Measurements from ENCODE around the gene ACSL5. TPM values are rescaled to one million over a fixed set of nuclear protein-coding genes. Genes with fewer than 3 reads are reported as not detected.
"Not testable (repeated sequence)": the region's sequence is repeated elsewhere in the genome, so short reads cannot be mapped to it uniquely, and the experiment has no call there.

ACSL5 gene
- total and polyA plus RNA-seq, 2 experiments from 2014 or later, result not detected

DNA sequence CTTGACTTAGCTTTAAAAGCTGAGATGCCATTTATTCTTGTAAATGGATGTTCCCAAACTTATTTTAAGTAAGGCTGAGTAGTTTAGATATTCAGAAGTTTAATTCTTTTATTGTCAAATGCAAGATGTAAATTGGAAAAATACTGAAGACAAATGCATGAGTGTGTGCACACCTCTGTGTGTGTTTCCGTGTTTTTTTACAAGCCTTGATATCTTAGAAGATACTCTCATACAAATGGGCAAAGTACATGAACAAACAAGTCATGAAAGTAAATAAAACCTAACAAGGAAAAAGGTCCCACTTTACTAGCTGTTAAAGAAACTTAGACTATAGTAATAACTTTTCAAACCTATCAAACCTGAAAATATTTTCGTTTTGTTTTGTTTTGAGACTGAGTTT is 29.0 kb downstream of the ACSL5 start:
- Mint-ChIP-seq H3K4me3 (no peak overlapping the region), H3K27me3 (ENCODE audit: insufficient read depth, low read depth, poor library complexity) (peaks cover 2% of the 10 kb centered on the region), H3K27ac (no peak overlapping the region), H3K36me3 (ENCODE audit: low read depth) (no peaks in the 10 kb centered on the region), H3K4me1 (no peaks in the 10 kb centered on the region), H3K9me3 (no peaks in the 10 kb centered on the region)
- Histone ChIP-seq H3K9me2 (ENCODE audit: insufficient read depth) (0 out of 2 replicates have a peak, but pooled peaks cover 5% of the 10 kb centered on the region), H3K4me1 (ENCODE audit: insufficient read depth) (no peaks in the 10 kb centered on the region), H3K36me3 (ENCODE audit: insufficient read depth) (no peaks in the 10 kb centered on the region), H2AFZ (no peak overlapping the region), H3K4me3 (no peak overlapping the region), H3K27me3 (ENCODE audit: insufficient read depth) (no peaks in the 10 kb centered on the region), H3K79me2 (replicated peaks; ENCODE audit: insufficient read depth) (no peaks in the 10 kb centered on the region), H3K27ac (ENCODE audit: low read depth) (no peak overlapping the region), H4K20me1 (replicated peaks; ENCODE audit: insufficient read depth) (no peaks in the 10 kb centered on the region), H3K4me2 (no peak overlapping the region), H3F3A (replicated peaks; ENCODE audit: low read depth) (no peaks in the 10 kb centered on the region)
- ATAC-seq (no peak), DNase-seq (ENCODE audit: low spot score) (no peak)
- no peak for TF ChIP-seq EZH2 (IDR thresholded peaks at IDR 0.05; ENCODE audit: low read depth, unreplicated experiment)
- TF ChIP-seq EZH2phosphoT487 (IDR thresholded peaks at IDR 0.05; ENCODE audit: unreplicated experiment), result no peak
- no peak for TF ChIP-seq CREB1 (CRISPR knock-in tag; IDR thresholded peaks at IDR 0.05; ENCODE audit: low read depth)

DNA sequence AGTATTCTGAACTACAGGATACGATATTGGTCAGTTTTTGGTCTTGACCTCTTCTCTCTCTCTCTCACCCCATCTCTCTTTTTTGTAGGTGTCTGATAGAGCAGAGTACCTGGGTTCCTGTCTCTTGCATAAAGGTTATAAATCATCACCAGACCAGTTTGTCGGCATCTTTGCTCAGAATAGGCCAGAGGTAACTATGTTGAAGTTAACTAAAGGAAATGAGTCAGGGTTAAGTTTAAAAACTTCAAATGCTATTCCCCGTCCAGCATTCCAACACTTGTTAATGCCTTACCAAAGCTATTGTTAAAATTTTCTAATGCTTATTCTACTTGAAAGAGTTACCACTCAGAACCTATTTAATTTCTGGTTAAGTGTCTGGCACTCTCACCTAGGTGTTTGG is 30.7 kb downstream of the ACSL5 start:
- H3K27ac Mint-ChIP-seq, result no peak overlapping the region
- H3K4me3 ChIP-seq, result no peak overlapping the region
- no peaks in the 10 kb centered on the region for H3K4me1 Mint-ChIP-seq
- no peaks in the 10 kb centered on the region for H3K27me3 ChIP-seq (ENCODE audit: insufficient read depth)
- no peaks in the 10 kb centered on the region for H3K79me2 ChIP-seq (replicated peaks; ENCODE audit: insufficient read depth)
- H3K4me3 Mint-ChIP-seq, result no peak overlapping the region
- no peak overlapping the region for H3K4me2 ChIP-seq
- TF ChIP-seq JUNB (IDR thresholded peaks at IDR 0.05; ENCODE audit: unreplicated experiment) (no peak), STAT1 (IDR thresholded peaks at IDR 0.05; ENCODE audit: unreplicated experiment) (no peak), POLR2AphosphoS5 (IDR thresholded peaks at IDR 0.05; ENCODE audit: low read depth) (no peak), ETS1 (IDR thresholded peaks at IDR 0.05) (no peak), ZNF114 (CRISPR knock-in tag; IDR thresholded peaks at IDR 0.05) (no peak)
- TF ChIP-seq, protein P1, sequence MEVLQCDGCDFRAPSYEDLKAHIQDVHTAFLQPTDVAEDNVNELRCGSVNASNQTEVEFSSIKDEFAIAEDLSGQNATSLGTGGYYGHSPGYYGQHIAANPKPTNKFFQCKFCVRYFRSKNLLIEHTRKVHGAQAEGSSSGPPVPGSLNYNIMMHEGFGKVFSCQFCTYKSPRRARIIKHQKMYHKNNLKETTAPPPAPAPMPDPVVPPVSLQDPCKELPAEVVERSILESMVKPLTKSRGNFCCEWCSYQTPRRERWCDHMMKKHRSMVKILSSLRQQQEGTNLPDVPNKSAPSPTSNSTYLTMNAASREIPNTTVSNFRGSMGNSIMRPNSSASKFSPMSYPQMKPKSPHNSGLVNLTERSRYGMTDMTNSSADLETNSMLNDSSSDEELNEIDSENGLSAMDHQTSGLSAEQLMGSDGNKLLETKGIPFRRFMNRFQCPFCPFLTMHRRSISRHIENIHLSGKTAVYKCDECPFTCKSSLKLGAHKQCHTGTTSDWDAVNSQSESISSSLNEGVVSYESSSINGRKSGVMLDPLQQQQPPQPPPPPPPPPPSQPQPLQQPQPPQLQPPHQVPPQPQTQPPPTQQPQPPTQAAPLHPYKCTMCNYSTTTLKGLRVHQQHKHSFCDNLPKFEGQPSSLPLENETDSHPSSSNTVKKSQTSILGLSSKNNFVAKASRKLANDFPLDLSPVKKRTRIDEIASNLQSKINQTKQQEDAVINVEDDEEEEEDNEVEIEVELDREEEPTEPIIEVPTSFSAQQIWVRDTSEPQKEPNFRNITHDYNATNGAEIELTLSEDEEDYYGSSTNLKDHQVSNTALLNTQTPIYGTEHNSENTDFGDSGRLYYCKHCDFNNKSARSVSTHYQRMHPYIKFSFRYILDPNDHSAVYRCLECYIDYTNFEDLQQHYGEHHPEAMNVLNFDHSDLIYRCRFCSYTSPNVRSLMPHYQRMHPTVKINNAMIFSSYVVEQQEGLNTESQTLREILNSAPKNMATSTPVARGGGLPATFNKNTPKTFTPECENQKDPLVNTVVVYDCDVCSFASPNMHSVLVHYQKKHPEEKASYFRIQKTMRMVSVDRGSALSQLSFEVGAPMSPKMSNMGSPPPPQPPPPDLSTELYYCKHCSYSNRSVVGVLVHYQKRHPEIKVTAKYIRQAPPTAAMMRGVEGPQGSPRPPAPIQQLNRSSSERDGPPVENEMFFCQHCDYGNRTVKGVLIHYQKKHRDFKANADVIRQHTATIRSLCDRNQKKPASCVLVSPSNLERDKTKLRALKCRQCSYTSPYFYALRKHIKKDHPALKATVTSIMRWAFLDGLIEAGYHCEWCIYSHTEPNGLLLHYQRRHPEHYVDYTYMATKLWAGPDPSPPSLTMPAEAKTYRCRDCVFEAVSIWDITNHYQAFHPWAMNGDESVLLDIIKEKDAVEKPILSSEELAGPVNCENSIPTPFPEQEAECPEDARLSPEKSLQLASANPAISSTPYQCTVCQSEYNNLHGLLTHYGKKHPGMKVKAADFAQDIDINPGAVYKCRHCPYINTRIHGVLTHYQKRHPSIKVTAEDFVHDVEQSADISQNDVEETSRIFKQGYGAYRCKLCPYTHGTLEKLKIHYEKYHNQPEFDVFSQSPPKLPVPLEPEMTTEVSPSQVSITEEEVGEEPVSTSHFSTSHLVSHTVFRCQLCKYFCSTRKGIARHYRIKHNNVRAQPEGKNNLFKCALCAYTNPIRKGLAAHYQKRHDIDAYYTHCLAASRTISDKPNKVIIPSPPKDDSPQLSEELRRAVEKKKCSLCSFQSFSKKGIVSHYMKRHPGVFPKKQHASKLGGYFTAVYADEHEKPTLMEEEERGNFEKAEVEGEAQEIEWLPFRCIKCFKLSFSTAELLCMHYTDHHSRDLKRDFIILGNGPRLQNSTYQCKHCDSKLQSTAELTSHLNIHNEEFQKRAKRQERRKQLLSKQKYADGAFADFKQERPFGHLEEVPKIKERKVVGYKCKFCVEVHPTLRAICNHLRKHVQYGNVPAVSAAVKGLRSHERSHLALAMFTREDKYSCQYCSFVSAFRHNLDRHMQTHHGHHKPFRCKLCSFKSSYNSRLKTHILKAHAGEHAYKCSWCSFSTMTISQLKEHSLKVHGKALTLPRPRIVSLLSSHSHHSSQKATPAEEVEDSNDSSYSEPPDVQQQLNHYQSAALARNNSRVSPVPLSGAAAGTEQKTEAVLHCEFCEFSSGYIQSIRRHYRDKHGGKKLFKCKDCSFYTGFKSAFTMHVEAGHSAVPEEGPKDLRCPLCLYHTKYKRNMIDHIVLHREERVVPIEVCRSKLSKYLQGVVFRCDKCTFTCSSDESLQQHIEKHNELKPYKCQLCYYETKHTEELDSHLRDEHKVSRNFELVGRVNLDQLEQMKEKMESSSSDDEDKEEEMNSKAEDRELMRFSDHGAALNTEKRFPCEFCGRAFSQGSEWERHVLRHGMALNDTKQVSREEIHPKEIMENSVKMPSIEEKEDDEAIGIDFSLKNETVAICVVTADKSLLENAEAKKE (CRISPR knock-in tag; IDR thresholded peaks at IDR 0.05), result no peak
- TF ChIP-seq, protein P2, sequence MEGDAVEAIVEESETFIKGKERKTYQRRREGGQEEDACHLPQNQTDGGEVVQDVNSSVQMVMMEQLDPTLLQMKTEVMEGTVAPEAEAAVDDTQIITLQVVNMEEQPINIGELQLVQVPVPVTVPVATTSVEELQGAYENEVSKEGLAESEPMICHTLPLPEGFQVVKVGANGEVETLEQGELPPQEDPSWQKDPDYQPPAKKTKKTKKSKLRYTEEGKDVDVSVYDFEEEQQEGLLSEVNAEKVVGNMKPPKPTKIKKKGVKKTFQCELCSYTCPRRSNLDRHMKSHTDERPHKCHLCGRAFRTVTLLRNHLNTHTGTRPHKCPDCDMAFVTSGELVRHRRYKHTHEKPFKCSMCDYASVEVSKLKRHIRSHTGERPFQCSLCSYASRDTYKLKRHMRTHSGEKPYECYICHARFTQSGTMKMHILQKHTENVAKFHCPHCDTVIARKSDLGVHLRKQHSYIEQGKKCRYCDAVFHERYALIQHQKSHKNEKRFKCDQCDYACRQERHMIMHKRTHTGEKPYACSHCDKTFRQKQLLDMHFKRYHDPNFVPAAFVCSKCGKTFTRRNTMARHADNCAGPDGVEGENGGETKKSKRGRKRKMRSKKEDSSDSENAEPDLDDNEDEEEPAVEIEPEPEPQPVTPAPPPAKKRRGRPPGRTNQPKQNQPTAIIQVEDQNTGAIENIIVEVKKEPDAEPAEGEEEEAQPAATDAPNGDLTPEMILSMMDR (conservative IDR thresholded peaks at IDR 0.05; ENCODE audit: low read depth in 2 of 2), result no peak
- no peaks in the 10 kb centered on the region for H3K9me3 Mint-ChIP-seq
- H3K36me3 Mint-ChIP-seq (ENCODE audit: low read depth), result no peaks in the 10 kb centered on the region
- no peaks in the 10 kb centered on the region for H3K4me1 ChIP-seq (ENCODE audit: insufficient read depth)
- H3K27me3 Mint-ChIP-seq (ENCODE audit: insufficient read depth, low read depth, poor library complexity), result peaks cover 2% of the 10 kb centered on the region
- no peaks in the 10 kb centered on the region for H3K36me3 ChIP-seq (ENCODE audit: insufficient read depth)
- H3K9me2 ChIP-seq (ENCODE audit: insufficient read depth), result 0 out of 2 replicates have a peak, but pooled peaks cover 5% of the 10 kb centered on the region
- no peaks in the 10 kb centered on the region for H4K20me1 ChIP-seq (replicated peaks; ENCODE audit: insufficient read depth)
- ATAC-seq, result no peak
- H2AFZ ChIP-seq, result no peak overlapping the region
- H3K27ac ChIP-seq (ENCODE audit: low read depth), result no peak overlapping the region
- no peak for DNase-seq (ENCODE audit: low spot score)
- no peaks in the 10 kb centered on the region for H3F3A ChIP-seq (replicated peaks; ENCODE audit: low read depth)

GRCh38 chr10:112406806-112407205 is 32.9 kb downstream of the ACSL5 start:
- H3K27ac ChIP-seq (ENCODE audit: low read depth); DNase-seq (ENCODE audit: low spot score); H3K36me3 Mint-ChIP-seq (ENCODE audit: low read depth); H3F3A ChIP-seq (replicated peaks; ENCODE audit: low read depth); H3K4me2 ChIP-seq; H3K4me3 ChIP-seq; H3K27me3 Mint-ChIP-seq (ENCODE audit: insufficient read depth, low read depth, poor library complexity); H3K36me3 ChIP-seq (ENCODE audit: insufficient read depth); H3K4me1 Mint-ChIP-seq; H4K20me1 ChIP-seq (replicated peaks; ENCODE audit: insufficient read depth); H3K9me3 Mint-ChIP-seq; H3K79me2 ChIP-seq (replicated peaks; ENCODE audit: insufficient read depth); H2AFZ ChIP-seq; H3K4me1 ChIP-seq (ENCODE audit: insufficient read depth); H3K27ac Mint-ChIP-seq; H3K9me2 ChIP-seq (ENCODE audit: insufficient read depth); H3K4me3 Mint-ChIP-seq; ATAC-seq; H3K27me3 ChIP-seq (ENCODE audit: insufficient read depth): not testable (repeated sequence)

All from GM23338 (cell line).